H9 (cell line): ENCODE results near the gene ADGRB3. TPM values are rescaled to one million over a fixed set of nuclear protein-coding genes. Genes with fewer than 3 reads are reported as not detected.

Experiments used
- DNase-seq: peaks from one replicate; pipeline ENCODE4 v3.0.0-alpha.2; 2017
- H2AFZ ChIP-seq: one replicate; pipeline ENCODE4 v1.6.1; 2013; ENCODE audit warnings: mild to moderate bottlenecking, low read length, control low read depth, moderate library complexity
- H2AK5ac ChIP-seq: 2 replicates; pipeline ENCODE4 v1.6.1; 2013; ENCODE audit warnings: low read length, control low read depth, mixed read lengths; ENCODE audit not compliant: insufficient read length
- H2BK120ac ChIP-seq: one replicate; pipeline ENCODE4 v1.6.1; 2013; ENCODE audit warnings: low read depth, mild to moderate bottlenecking, low read length, control low read depth, inconsistent platforms; ENCODE audit not compliant: poor library complexity, severe bottlenecking
- H2BK12ac ChIP-seq: 2 replicates; pipeline ENCODE4 v1.6.1; 2013; ENCODE audit warnings: low read length, control low read depth, mixed read lengths, low read depth; ENCODE audit not compliant: insufficient read length
- H2BK15ac ChIP-seq: 2 replicates; pipeline ENCODE4 v1.6.1; 2013; ENCODE audit warnings: low read depth, low read length, control low read depth
- H2BK20ac ChIP-seq: one replicate; pipeline ENCODE4 v1.6.1; 2013; ENCODE audit warnings: low read depth, mild to moderate bottlenecking, low read length, control low read depth, inconsistent platforms; ENCODE audit not compliant: poor library complexity, severe bottlenecking
- H2BK5ac ChIP-seq: 2 replicates; pipeline ENCODE4 v1.6.1; 2013; ENCODE audit warnings: low read length, control low read depth, mixed read lengths; ENCODE audit not compliant: insufficient read length
- H3K14ac ChIP-seq: 2 replicates; pipeline ENCODE4 v1.6.1; 2013; ENCODE audit warnings: low read length, control low read depth; ENCODE audit not compliant: insufficient read depth
- H3K18ac ChIP-seq: 2 replicates; pipeline ENCODE4 v1.6.1; 2013; ENCODE audit warnings: low read depth, mild to moderate bottlenecking, mixed read lengths, low read length, control low read depth; ENCODE audit not compliant: insufficient read length
- H3K23ac ChIP-seq: 2 replicates; pipeline ENCODE4 v1.6.1; 2013; ENCODE audit warnings: low read length, control low read depth, mixed read lengths, low read depth; ENCODE audit not compliant: insufficient read length
- H3K23me2 ChIP-seq: 2 replicates; pipeline ENCODE4 v1.6.1; 2013; ENCODE audit warnings: low read depth, mild to moderate bottlenecking, mixed read lengths, low read length, control low read depth; ENCODE audit not compliant: insufficient read length, poor library complexity, severe bottlenecking
- H3K27ac ChIP-seq: 2 replicates; pipeline ENCODE4 v1.5.1; 2013; ENCODE audit warnings: low read length, control low read depth, mixed read lengths, low read depth; ENCODE audit not compliant: insufficient read length
- H3K27me3 ChIP-seq: 2 replicates; pipeline ENCODE4 v1.6.1; 2013; ENCODE audit warnings: low read length, control low read depth, inconsistent platforms; ENCODE audit not compliant: insufficient read depth
- H3K4ac ChIP-seq: 2 replicates; pipeline ENCODE4 v1.6.1; 2013; ENCODE audit warnings: low read depth, mild to moderate bottlenecking, control low read depth, inconsistent platforms, low read length, moderate library complexity
- H3K4me1 ChIP-seq: 2 replicates; pipeline ENCODE4 v1.6.1; 2013; ENCODE audit warnings: low read length, control low read depth, inconsistent platforms; ENCODE audit not compliant: insufficient read depth
- H3K4me2 ChIP-seq: 2 replicates; pipeline ENCODE4 v1.6.1; 2013; ENCODE audit warnings: low read length, control low read depth, mixed read lengths; ENCODE audit not compliant: insufficient read length, insufficient read depth
- H3K56ac ChIP-seq: 2 replicates; pipeline ENCODE4 v1.6.1; 2013; ENCODE audit warnings: low read depth, mild to moderate bottlenecking, mixed read lengths, low read length, control low read depth; ENCODE audit not compliant: insufficient read length
- H3K79me1 ChIP-seq: 2 replicates; pipeline ENCODE4 v1.6.1; 2013; ENCODE audit warnings: low read depth, mild to moderate bottlenecking, moderate library complexity, low read length, control low read depth, inconsistent platforms; ENCODE audit not compliant: insufficient read depth, poor library complexity, severe bottlenecking
- H3K79me2 ChIP-seq: 2 replicates; pipeline ENCODE4 v1.6.1; 2013; ENCODE audit warnings: low read length, control low read depth, inconsistent platforms; ENCODE audit not compliant: insufficient read depth
- H3K9ac ChIP-seq: 2 replicates; pipeline ENCODE4 v1.6.1; 2013; ENCODE audit warnings: low read length, control low read depth, mixed read lengths; ENCODE audit not compliant: insufficient read length; ENCODE audit errors: extremely low read depth
- H3K9me3 ChIP-seq: one replicate; pipeline ENCODE4 v1.6.1; 2013; ENCODE audit warnings: low read depth, low read length, inconsistent platforms; ENCODE audit not compliant: control insufficient read depth
- H3T11ph ChIP-seq: one replicate; pipeline ENCODE4 v1.6.1; 2013; ENCODE audit warnings: mild to moderate bottlenecking, low read length, control low read depth, inconsistent platforms
- H4K20me1 ChIP-seq: one replicate; pipeline ENCODE4 v1.6.1; 2013; ENCODE audit not compliant: control insufficient read depth, insufficient read length, insufficient read depth
- H4K5ac ChIP-seq: 2 replicates; pipeline ENCODE4 v1.6.1; 2013; ENCODE audit warnings: low read depth, mild to moderate bottlenecking, mixed read lengths, low read length, control low read depth; ENCODE audit not compliant: insufficient read length
- H4K8ac ChIP-seq: replicated peaks from 2 replicates; pipeline ENCODE4 v1.6.1; 2013; ENCODE audit warnings: low read length, control low read depth, mixed read lengths, low read depth; ENCODE audit not compliant: insufficient read length
- H4K91ac ChIP-seq: 2 replicates; pipeline ENCODE4 v1.6.1; 2013; ENCODE audit warnings: low read depth, mild to moderate bottlenecking, moderate library complexity, mixed read lengths, low read length, control low read depth; ENCODE audit not compliant: insufficient read length
- H3K27ac Mint-ChIP-seq, 3 experiments: 2 replicates in 2 of 3; 3 replicates in 1 of 3; pipeline ENCODE4 v1.8.0; 2020 to 2021; ENCODE audit warnings: mixed read lengths in 3 of 3, mild to moderate bottlenecking in 1 of 3, moderate library complexity in 1 of 3
- H3K27me3 Mint-ChIP-seq: 2 replicates; pipeline ENCODE4 v1.8.0; 2021; ENCODE audit warnings: low read depth, mild to moderate bottlenecking, moderate library complexity, mixed read lengths
- H3K36me3 Mint-ChIP-seq, 3 experiments: 2 replicates in 2 of 3; 3 replicates in 1 of 3; pipeline ENCODE4 v1.8.0; 2020 to 2021; ENCODE audit warnings: low read depth in 3 of 3, mixed read lengths in 3 of 3; ENCODE audit not compliant: insufficient read depth in 1 of 3
- H3K4me1 Mint-ChIP-seq, 2 experiments: 2 replicates each; pipeline ENCODE4 v1.8.0; 2020; ENCODE audit warnings: mixed read lengths in 2 of 2
- H3K4me3 Mint-ChIP-seq, 2 experiments: 2 replicates in 1 of 2; 3 replicates in 1 of 2; pipeline ENCODE4 v1.8.0; 2020 to 2021; ENCODE audit warnings: mild to moderate bottlenecking in 2 of 2, mixed read lengths in 2 of 2, moderate library complexity in 1 of 2
- H3K9me3 Mint-ChIP-seq, 2 experiments: 2 replicates in 1 of 2; 3 replicates in 1 of 2; pipeline ENCODE4 v1.8.0; 2020; ENCODE audit warnings: mild to moderate bottlenecking in 2 of 2, mixed read lengths in 2 of 2, moderate library complexity in 1 of 2
- CTCF ChIP-seq: fragments of 200-600 bp; sonication (generic); conservative IDR thresholded peaks from 3 replicates; pipeline ENCODE4 v1.8.0; 2021; ENCODE audit warnings: antibody characterized with exemption, mild to moderate bottlenecking
- WGBS: extraction: QIAGEN DNeasy Blood & Tissue Kit; methylation state at CpG from one replicate; pipeline ENCODE4 v1.1.7; 2013; ENCODE audit warnings: missing lambda C conversion rate, low lambda C conversion rate, mixed read lengths; ENCODE audit not compliant: insufficient read length; ENCODE audit errors: extremely low coverage; 5-methylcytosine and 5-hydroxymethylcytosine counted together
- total RNA-seq: library from RNA; stranded (reverse); gene quantifications from 2 replicates; pipeline ENCODE4 v1.2.1, GENCODE V29; 2021

The ADGRB3 gene
- total RNA-seq, 1 experiment from 2014 or later, result 0.37 TPM

- H3K79me2 ChIP-seq, result no peaks in the 10 kb centered on the region
- H3K14ac ChIP-seq, result no peak overlapping the region
- H4K5ac ChIP-seq, result no peak overlapping the region
- no peak overlapping the region for H3K27ac ChIP-seq
- H4K20me1 ChIP-seq, result no peaks in the 10 kb centered on the region
- Mint-ChIP-seq H3K9me3 (no peaks in the 10 kb centered on the region), H3K4me1 (peaks cover 2 to 3% of the 10 kb centered on the region in 2 experiments), H3K27me3 (no peaks in the 10 kb centered on the region), H3K27ac (no peak overlapping the region), H3K36me3 (no peaks in the 10 kb centered on the region), H3K4me3 (no peak overlapping the region)
- no peak for TF ChIP-seq CTCF
- no peak overlapping the region for H3K4me2 ChIP-seq
- H3K9me3 ChIP-seq, result no peaks in the 10 kb centered on the region
- H2AK5ac ChIP-seq, result no peak overlapping the region
- H4K91ac ChIP-seq, result no peak overlapping the region
- H3K23ac ChIP-seq, result no peak overlapping the region
- H2BK15ac ChIP-seq, result no peak overlapping the region
- H3K23me2 ChIP-seq, result no peaks in the 10 kb centered on the region
- no peak overlapping the region for H4K8ac ChIP-seq
- no peak overlapping the region for H3T11ph ChIP-seq
- H3K79me1 ChIP-seq, result no peaks in the 10 kb centered on the region
- no peak overlapping the region for H2BK12ac ChIP-seq
- H2BK5ac ChIP-seq, result no peak overlapping the region
- no peak overlapping the region for H3K9ac ChIP-seq
- H2AFZ ChIP-seq, result no peak overlapping the region
- DNase-seq, result no peak
- no peak overlapping the region for H2BK120ac ChIP-seq
- no peaks in the 10 kb centered on the region for H3K4me1 ChIP-seq
- no peak overlapping the region for H3K4ac ChIP-seq
- H2BK20ac ChIP-seq, result no peak overlapping the region
- H3K18ac ChIP-seq, result no peak overlapping the region
- no peak overlapping the region for H3K56ac ChIP-seq
- WGBS, result 100% methylated on average over 1 of the region's 2 CpGs
- no peaks in the 10 kb centered on the region for H3K27me3 ChIP-seq
Measured at GRCh38 chr6:69308584-69308983, 673.5 kb downstream of the ADGRB3 start.
